Fibroblast of pulmonary artery (primary cell): Measurements from ENCODE around the gene ITPR1.
A peak's percentile ranks its signal among the peaks of the same experiment; 100 is the strongest.

Source experiments
- DNase-seq: peaks from one replicate; pipeline ENCODE4 v3.0.0-alpha.2; 2010; ENCODE audit warnings: low read depth
- H3K4me3 ChIP-seq: replicated peaks from 2 replicates; pipeline ENCODE4 v1.5.1; 2011; ENCODE audit warnings: low read depth, mild to moderate bottlenecking, control low read depth, low read length, moderate library complexity
- TF ChIP-seq, protein P1 (sequence below): IDR thresholded peaks from 2 replicates; pipeline ENCODE4 v1.5.1; 2011; ENCODE audit warnings: mild to moderate bottlenecking, control low read depth, low read length, inconsistent platforms; ENCODE audit errors: missing control alignments

ITPR1 gene

GRCh38 chr3:4491855-4492207, 1.3 kb upstream of the ITPR1 start:
- no peak for DNase-seq
- peak overlapping the region; percentile 89 for H3K4me3 ChIP-seq

GRCh38 chr3:4492208-4493013, 737 bp upstream of the ITPR1 start:
- peak; percentile 87 for DNase-seq
- H3K4me3 ChIP-seq: peak overlapping the region; percentile 89
- TF ChIP-seq, protein P1, sequence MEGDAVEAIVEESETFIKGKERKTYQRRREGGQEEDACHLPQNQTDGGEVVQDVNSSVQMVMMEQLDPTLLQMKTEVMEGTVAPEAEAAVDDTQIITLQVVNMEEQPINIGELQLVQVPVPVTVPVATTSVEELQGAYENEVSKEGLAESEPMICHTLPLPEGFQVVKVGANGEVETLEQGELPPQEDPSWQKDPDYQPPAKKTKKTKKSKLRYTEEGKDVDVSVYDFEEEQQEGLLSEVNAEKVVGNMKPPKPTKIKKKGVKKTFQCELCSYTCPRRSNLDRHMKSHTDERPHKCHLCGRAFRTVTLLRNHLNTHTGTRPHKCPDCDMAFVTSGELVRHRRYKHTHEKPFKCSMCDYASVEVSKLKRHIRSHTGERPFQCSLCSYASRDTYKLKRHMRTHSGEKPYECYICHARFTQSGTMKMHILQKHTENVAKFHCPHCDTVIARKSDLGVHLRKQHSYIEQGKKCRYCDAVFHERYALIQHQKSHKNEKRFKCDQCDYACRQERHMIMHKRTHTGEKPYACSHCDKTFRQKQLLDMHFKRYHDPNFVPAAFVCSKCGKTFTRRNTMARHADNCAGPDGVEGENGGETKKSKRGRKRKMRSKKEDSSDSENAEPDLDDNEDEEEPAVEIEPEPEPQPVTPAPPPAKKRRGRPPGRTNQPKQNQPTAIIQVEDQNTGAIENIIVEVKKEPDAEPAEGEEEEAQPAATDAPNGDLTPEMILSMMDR: no peak

More at GRCh38 chr3:4491855-4492207, 1.3 kb upstream of the ITPR1 start:
- TF ChIP-seq, protein P1: no peak

GRCh38 chr3:4493941-4494894, 1.1 kb downstream of the ITPR1 start:
- peak; percentile 56 for DNase-seq
- TF ChIP-seq, protein P1: no peak

DNA sequence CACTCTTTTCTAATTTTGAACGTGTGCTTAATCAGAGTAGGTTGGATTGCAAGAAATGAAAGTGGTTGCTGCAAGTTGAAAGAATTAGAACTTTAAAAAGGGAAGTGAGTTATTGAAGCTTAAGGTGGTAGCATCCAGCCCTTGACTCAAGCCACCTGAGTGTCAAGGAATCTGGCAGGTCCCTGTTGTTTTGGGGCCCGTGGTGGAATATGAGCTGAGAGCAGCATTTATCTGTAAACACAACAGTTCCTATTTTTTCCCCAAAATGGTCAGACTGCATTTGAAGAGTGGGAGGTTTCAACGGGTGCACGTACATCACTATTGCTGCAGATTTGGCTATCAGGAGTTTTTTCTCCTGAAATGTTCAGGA, 1.7 kb downstream of the ITPR1 start:
- DNase-seq: no peak
- TF ChIP-seq, protein P1: no peak
- peak overlapping the region; percentile 89 for H3K4me3 ChIP-seq

More at GRCh38 chr3:4493941-4494894, 1.1 kb downstream of the ITPR1 start:
- H3K4me3 ChIP-seq: peak overlapping the region; percentile 89

DNA sequence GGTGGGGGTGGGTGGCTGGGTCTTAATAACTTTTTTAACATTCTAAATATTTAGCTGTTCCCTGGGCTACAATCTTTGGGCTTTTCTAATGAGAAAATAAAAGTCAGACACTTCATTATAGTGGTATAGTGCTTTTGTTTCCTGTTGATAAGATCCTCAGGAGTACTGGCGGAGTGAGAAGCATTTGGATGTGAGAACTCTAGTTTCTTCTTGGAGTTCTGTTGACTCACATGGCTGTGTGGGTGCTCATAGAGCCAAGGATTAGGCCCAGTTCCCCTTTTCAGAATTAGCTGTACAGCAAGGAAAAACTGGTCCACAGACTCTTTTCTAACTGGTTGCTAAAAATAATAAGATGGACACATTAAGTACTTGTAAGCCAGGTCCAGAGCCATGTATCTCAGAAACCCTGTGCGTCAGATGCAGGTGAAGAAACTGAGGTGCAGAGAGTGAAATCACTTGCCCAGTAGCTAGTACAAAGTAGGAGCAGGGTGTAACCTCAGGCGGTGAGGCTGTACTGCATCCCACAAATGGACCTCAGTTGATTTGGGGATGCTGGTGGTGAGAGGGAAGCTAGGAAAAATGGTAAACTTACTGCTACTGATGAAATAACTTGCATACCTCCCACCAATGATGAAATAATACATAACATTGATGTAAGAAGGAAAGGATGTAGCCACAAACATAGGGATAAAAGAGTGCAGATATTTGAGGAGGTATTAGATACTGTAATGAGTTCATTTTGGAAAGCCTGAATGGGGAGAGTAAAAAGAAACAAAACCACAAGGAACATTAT, 2.3 kb downstream of the ITPR1 start:
- peak overlapping the region; percentile 89 for H3K4me3 ChIP-seq
- TF ChIP-seq, protein P1: no peak
- peak; percentile 31 for DNase-seq

DNA sequence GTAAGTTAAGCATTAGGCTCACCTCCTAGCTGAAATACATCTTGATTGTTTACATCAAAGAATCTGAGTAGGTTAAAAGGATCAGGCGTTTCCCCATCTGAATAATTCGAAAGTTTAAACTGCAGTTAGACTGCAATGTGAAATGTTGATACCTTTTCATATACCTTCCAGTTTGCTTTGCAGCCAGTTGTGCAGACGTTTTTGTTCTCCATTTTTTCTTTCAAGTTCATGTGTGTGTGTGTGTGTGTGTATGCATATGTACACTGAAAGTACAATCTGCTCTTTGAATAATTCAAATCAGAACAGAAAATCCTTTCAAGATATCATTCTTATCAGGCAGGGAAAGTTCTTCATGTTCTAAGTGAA, 2.9 kb downstream of the ITPR1 start:
- TF ChIP-seq, protein P1: no peak
- DNase-seq: no peak
- H3K4me3 ChIP-seq: no peak overlapping the region
